WERI-Rb-1 (cell line): ENCODE data around the gene CRACR2A.
A peak's percentile ranks its signal among the peaks of the same experiment; 100 is the strongest.

Experiments used
- DNase-seq: peaks from one replicate; pipeline ENCODE4 v3.0.0-alpha.2; 2020
- H3K27ac ChIP-seq: fragments of 250-450 bp; sonication (Bioruptor Pico); 2 replicates; pipeline ENCODE4 v1.5.1; 2020; ENCODE audit warnings: mild to moderate bottlenecking, moderate library complexity
- H3K27me3 ChIP-seq: fragments of 250-450 bp; sonication (Bioruptor Pico); 2 replicates; pipeline ENCODE4 v1.5.1; 2021; ENCODE audit warnings: mild to moderate bottlenecking, low read depth, moderate library complexity; ENCODE audit not compliant: insufficient read depth, severe bottlenecking
- H3K36me3 ChIP-seq: fragments of 250-450 bp; sonication (Bioruptor Pico); 2 replicates; pipeline ENCODE4 v1.5.1; 2020; ENCODE audit warnings: mild to moderate bottlenecking, moderate library complexity
- H3K4me3 ChIP-seq: 2 replicates; pipeline ENCODE4 v1.5.1; 2011; ENCODE audit warnings: low read depth, mild to moderate bottlenecking, control low read depth, low read length
- H3K9me3 ChIP-seq: fragments of 250-450 bp; sonication (Bioruptor Pico); 2 replicates; pipeline ENCODE4 v1.5.1; 2021; ENCODE audit warnings: mild to moderate bottlenecking, moderate library complexity; ENCODE audit not compliant: severe bottlenecking
- TF ChIP-seq, protein P1 (sequence below): IDR thresholded peaks from 2 replicates; pipeline ENCODE4 v1.5.1; 2011; ENCODE audit warnings: low read depth, mild to moderate bottlenecking, control low read depth, inconsistent platforms, low read length

Gene CRACR2A

GRCh38 chr12:3658327-3659163, 94.4 kb downstream of the CRACR2A start:
- peak; percentile 65 for DNase-seq
- no peak overlapping the region for H3K27ac ChIP-seq
- TF ChIP-seq, protein P1, sequence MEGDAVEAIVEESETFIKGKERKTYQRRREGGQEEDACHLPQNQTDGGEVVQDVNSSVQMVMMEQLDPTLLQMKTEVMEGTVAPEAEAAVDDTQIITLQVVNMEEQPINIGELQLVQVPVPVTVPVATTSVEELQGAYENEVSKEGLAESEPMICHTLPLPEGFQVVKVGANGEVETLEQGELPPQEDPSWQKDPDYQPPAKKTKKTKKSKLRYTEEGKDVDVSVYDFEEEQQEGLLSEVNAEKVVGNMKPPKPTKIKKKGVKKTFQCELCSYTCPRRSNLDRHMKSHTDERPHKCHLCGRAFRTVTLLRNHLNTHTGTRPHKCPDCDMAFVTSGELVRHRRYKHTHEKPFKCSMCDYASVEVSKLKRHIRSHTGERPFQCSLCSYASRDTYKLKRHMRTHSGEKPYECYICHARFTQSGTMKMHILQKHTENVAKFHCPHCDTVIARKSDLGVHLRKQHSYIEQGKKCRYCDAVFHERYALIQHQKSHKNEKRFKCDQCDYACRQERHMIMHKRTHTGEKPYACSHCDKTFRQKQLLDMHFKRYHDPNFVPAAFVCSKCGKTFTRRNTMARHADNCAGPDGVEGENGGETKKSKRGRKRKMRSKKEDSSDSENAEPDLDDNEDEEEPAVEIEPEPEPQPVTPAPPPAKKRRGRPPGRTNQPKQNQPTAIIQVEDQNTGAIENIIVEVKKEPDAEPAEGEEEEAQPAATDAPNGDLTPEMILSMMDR: peak; percentile 72

DNA sequence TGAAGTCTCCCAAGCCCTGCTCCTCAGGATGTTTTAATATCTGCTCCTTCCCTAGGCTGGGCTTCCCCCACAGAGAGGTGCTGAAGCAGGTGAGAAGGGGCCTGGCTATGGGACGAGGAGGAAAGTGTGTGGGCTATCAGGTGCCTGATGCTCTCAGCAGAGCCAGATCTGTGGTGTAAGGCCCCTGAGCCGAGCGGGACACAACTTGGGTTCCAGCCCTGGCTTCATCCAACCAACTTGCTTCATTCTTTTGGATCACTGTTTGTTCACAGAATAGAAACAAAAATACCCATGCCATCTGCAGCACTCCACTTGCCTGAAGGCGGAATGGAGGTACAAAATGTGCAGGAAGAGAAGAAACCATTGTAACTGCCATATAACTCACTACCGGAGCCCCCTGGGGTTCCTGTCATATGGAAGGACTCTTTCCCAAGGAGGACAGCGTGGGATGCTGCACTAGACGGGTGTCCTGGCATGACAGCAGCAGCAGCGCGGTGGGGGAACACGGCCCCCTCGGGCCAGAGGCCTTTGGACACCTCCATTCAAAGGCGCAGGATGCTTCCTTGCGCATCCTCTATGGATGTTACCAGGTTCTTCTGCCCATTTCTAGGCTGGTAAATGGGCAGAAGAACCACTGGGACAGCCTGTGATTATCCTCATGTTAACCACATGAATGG, 95.8 kb downstream of the CRACR2A start:
- TF ChIP-seq, protein P1: no peak
- Histone ChIP-seq H3K4me3 (no peak overlapping the region), H3K9me3 (no peaks in the 10 kb centered on the region), H3K27me3 (no peaks in the 10 kb centered on the region), H3K27ac (no peak overlapping the region), H3K36me3 (peaks cover 3% of the 10 kb centered on the region)
- DNase-seq: no peak

More at GRCh38 chr12:3658327-3659163, 94.4 kb downstream of the CRACR2A start:
- H3K9me3 ChIP-seq: no peaks in the 10 kb centered on the region
- no peak overlapping the region for H3K4me3 ChIP-seq
- no peaks in the 10 kb centered on the region for H3K27me3 ChIP-seq
- H3K36me3 ChIP-seq: peaks cover 3% of the 10 kb centered on the region

- Histone ChIP-seq H3K36me3 (peaks cover 3% of the 10 kb centered on the region), H3K27me3 (no peaks in the 10 kb centered on the region), H3K4me3 (no peak overlapping the region), H3K27ac (0 out of 2 replicates have a peak overlapping the region, but pooled peaks have one; percentile 18), H3K9me3 (no peaks in the 10 kb centered on the region)
- TF ChIP-seq, protein P1: peak; percentile 82
- DNase-seq: peak; percentile 57
Measured at GRCh38 chr12:3655328-3655900, 97.5 kb downstream of the CRACR2A start.

DNA sequence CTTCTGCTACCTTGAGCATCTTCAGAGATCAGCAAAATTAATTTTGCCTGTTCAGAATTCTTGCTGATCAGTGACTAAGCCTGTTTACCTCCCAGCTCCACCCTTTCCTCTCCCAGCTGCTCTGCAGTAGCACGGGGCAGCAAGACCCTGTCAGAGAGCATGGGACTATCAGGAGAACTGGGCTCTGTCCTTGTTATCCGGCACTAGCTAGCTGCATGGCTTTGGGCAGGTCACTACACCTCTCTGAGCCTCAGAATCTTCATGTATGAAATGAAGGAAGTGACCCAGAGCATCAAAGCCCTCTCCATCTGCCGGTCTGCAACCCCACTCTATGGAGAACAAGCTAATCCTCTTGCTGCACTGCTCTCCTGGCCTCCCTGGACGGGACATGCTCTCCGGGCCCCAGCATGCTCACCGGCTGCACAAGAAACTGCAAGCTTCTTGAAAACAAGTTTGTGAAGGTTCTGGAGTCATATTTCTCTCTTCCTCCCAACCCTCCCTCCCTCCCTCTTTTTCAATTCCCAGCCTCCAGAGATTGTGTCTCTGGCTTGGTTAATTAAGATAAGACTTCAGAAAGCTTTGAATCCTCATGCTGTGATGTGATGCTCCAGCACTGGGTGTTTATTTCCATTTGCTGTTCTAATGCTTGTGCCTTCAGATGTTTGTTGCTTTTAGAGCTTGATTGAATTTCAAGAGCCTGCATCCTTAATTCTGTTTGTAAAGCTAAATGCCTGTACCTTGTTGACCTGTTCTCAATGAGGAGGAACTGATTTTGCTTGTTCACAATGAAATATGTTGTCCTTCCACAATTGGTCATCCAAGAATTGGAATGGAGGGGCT, 101.1 kb downstream of the CRACR2A start:
- Histone ChIP-seq H3K27me3 (no peaks in the 10 kb centered on the region), H3K36me3 (peaks cover 3% of the 10 kb centered on the region; the same call in 1 of the 2 replicates), H3K4me3 (no peak overlapping the region), H3K27ac (peak overlapping the region; percentile 37), H3K9me3 (no peaks in the 10 kb centered on the region)
- peak; percentile 75 for DNase-seq
- TF ChIP-seq, protein P1: no peak

- Histone ChIP-seq H3K36me3 (no peaks in the 10 kb centered on the region), H3K4me3 (no peak overlapping the region), H3K27ac (peak overlapping the region; percentile 25), H3K9me3 (no peaks in the 10 kb centered on the region), H3K27me3 (no peaks in the 10 kb centered on the region)
- TF ChIP-seq, protein P1: no peak
- no peak for DNase-seq
Measured at GRCh38 chr12:3647504-3647903, 105.4 kb downstream of the CRACR2A start.
